PC-3 (cell line): ENCODE data around the gene PTH1R.

ENCODE experiments used
- CTCF ChIP-seq: fragments of 300-600 bp; sonication (generic); conservative IDR thresholded peaks from 2 replicates; pipeline ENCODE4 v1.5.1; 2017; ENCODE audit warnings: antibody characterized with exemption, low read depth, mild to moderate bottlenecking, low read length
- EZH2phosphoT487 ChIP-seq: fragments of 300-600 bp; sonication (generic); IDR thresholded peaks from 2 replicates; pipeline ENCODE4 v1.6.1; 2018; ENCODE audit warnings: mild to moderate bottlenecking, antibody characterized with exemption, low read length, borderline replicate concordance

GRCh38 chr3:46838301-46838700 is 39.2 kb upstream of the PTH1R start:
- no peak for TF ChIP-seq EZH2phosphoT487
- TF ChIP-seq CTCF: no peak
